Gastroesophageal sphincter (tissue), 4 donors: Measurements from ENCODE around the gene CATSPERE. TPM values are rescaled to one million over a fixed set of nuclear protein-coding genes. Genes with fewer than 3 reads are reported as not detected.
A peak's percentile ranks its signal among the peaks of the same experiment; 100 is the strongest.
"Not testable (repeated sequence)": the region's sequence is repeated elsewhere in the genome, so short reads cannot be mapped to it uniquely, and the experiment has no call there.

Source experiments
- ATAC-seq: fragments of 150-250 bp; one replicate; pipeline ENCODE4 v1.9.1; 2016; ENCODE audit warnings: mild to moderate bottlenecking, moderate library complexity
- H3K27ac ChIP-seq, 4 donors: fragments of 200-600 bp; sonication (generic) in 3 of 4; 1 replicate in 3 of 4; 2 replicates in 1 of 4; pipeline ENCODE4 v1.5.1; 2016 to 2019
- H3K27me3 ChIP-seq: fragments of 200-600 bp; sonication (generic); one replicate; pipeline ENCODE4 v1.5.1; 2019
- H3K36me3 ChIP-seq, 2 donors: fragments of 200-600 bp; sonication (generic); one replicate each; pipeline ENCODE4 v1.5.1; 2019; ENCODE audit warnings: control low read depth in 1 of 2
- H3K4me1 ChIP-seq, 3 donors: fragments of 200-600 bp; sonication (generic); 1 replicate in 2 of 3; 2 replicates in 1 of 3; pipeline ENCODE4 v1.5.1; 2016 to 2019; ENCODE audit warnings: control low read depth in 2 of 3
- H3K4me3 ChIP-seq, 2 donors: fragments of 200-600 bp; sonication (generic); one replicate each; pipeline ENCODE4 v1.5.1; 2019; ENCODE audit warnings: mild to moderate bottlenecking in 1 of 2, moderate library complexity in 1 of 2
- H3K9me3 ChIP-seq, 3 donors: fragments of 200-600 bp; sonication (generic); one replicate each; pipeline ENCODE4 v1.5.1; 2017 to 2019; ENCODE audit warnings: control low read depth in 2 of 3
- EP300 ChIP-seq: sonication (generic); formaldehyde crosslinking; IDR thresholded peaks from one replicate; pipeline ENCODE4 v1.6.1; 2017; ENCODE audit warnings: antibody characterized with exemption, mild to moderate bottlenecking
- POLR2A ChIP-seq, 2 donors: fragments of 450-650 bp; IDR thresholded peaks; one replicate each; pipeline ENCODE4 v1.6.1; 2017; ENCODE audit warnings: antibody characterized with exemption in 2 of 2, mild to moderate bottlenecking in 2 of 2, moderate library complexity in 1 of 2
- POLR2AphosphoS5 ChIP-seq: sonication (generic); formaldehyde crosslinking; IDR thresholded peaks from one replicate; pipeline ENCODE4 v1.6.1; 2017; ENCODE audit warnings: antibody characterized with exemption
- WGBS, 2 donors: methylation state at CpG; one replicate each; pipeline ENCODE4 v1.1.5; 2018; ENCODE audit warnings: low coverage in 1 of 2; 5-methylcytosine and 5-hydroxymethylcytosine counted together
- small RNA-seq, 4 donors: library from RNA; depleted of rRNA; stranded (forward); fragments of <200 nt; gene quantifications; one replicate each; pipeline ENCODE3, GENCODE V24; 2016
- total RNA-seq, 4 donors: library from RNA; depleted of rRNA; stranded (reverse); fragments of >200 nt; gene quantifications; one replicate each; pipeline ENCODE4 v1.1.0, GENCODE V29; 2016
- TF ChIP-seq, protein P1 (sequence below), 4 experiments: fragments of 200-600 bp in 2 of 4; fragments of 450-650 bp in 2 of 4; sonication (generic) in 1 of 4; IDR thresholded peaks; one replicate each; pipeline ENCODE4 v1.5.1; 2017 to 2019; ENCODE audit warnings: antibody characterized with exemption in 4 of 4, mild to moderate bottlenecking in 2 of 4, moderate library complexity in 2 of 4

CATSPERE gene
- total RNA-seq, 4 donors from 2014 or later: 1.2 to 2.7 (median 2.3) TPM

DNA sequence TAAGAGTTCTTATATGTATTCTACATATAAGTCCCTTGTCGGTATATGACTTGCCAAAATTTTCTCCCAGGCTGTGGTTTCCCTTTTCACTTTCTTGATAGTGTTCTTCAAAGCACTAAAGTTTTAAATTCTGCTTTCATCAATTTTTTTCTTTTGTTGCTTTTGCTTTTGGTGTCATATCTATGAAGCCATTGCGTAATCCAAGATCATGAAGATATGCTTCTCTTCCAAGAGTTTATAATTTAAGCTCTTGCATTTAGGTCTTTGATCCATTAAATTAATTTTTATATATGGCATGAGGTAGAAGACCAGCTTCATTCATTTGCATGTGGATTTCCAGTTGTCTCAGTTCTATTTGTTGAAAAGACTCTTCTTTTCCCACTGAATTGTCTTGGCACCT lies 214.1 kb downstream of the CATSPERE start:
- Histone ChIP-seq H3K36me3 (no peaks in the 10 kb centered on the region), H3K9me3 (no peaks in the 10 kb centered on the region), H3K4me1 (peaks cover 4 to 47% (median 17%) of the 10 kb centered on the region in 3 donors), H3K27me3 (no peaks in the 10 kb centered on the region), H3K27ac (no peak overlapping the region), H3K4me3 (no peak overlapping the region)
- ATAC-seq: no peak
- 93 to 100% methylated on average over 2 of the region's 2 CpGs for WGBS, 2 donors
- TF ChIP-seq, protein P1, sequence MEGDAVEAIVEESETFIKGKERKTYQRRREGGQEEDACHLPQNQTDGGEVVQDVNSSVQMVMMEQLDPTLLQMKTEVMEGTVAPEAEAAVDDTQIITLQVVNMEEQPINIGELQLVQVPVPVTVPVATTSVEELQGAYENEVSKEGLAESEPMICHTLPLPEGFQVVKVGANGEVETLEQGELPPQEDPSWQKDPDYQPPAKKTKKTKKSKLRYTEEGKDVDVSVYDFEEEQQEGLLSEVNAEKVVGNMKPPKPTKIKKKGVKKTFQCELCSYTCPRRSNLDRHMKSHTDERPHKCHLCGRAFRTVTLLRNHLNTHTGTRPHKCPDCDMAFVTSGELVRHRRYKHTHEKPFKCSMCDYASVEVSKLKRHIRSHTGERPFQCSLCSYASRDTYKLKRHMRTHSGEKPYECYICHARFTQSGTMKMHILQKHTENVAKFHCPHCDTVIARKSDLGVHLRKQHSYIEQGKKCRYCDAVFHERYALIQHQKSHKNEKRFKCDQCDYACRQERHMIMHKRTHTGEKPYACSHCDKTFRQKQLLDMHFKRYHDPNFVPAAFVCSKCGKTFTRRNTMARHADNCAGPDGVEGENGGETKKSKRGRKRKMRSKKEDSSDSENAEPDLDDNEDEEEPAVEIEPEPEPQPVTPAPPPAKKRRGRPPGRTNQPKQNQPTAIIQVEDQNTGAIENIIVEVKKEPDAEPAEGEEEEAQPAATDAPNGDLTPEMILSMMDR (IDR thresholded peaks at IDR 0.05): no peak

DNA sequence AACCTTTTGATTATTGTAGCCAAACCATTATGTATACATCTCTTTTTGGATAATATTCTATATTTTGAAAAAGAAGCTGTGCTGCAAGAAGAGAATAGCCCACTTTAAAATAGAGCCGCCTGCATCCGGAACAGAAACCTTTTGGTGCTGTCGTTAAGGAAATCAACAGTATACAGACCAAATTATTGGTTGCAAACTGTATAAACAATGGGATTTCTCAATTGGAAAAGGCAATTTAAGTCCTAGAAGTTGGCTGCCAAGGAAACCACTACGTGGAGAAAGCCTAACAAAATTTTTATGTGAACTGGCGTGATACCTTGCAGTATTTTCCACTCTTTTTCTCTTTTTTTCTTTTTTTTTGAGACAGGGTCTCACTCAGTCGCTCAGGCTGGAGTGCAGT lies 217.6 kb downstream of the CATSPERE start:
- no peak for TF ChIP-seq EP300
- TF ChIP-seq POLR2AphosphoS5: no peak
- TF ChIP-seq, protein P1 (IDR thresholded peaks at IDR 0.05): no peak
- TF ChIP-seq POLR2A (IDR thresholded peaks at IDR 0.05): no peak
- H3K27me3 ChIP-seq: no peaks in the 10 kb centered on the region
- no peak for ATAC-seq
- 25 to 29% methylated on average over 4 to 6 of the region's 6 CpGs for WGBS, 2 donors
- no peak overlapping the region for H3K4me3 ChIP-seq
- H3K36me3 ChIP-seq: peaks cover 0 to 4% of the 10 kb centered on the region in 2 donors
- H3K27ac ChIP-seq: peak overlapping the region in 2 of 4 donors; percentile 39 to 46
- peaks cover 0 to 34% (median 9%) of the 10 kb centered on the region in 3 donors for H3K4me1 ChIP-seq
- H3K9me3 ChIP-seq: no peaks in the 10 kb centered on the region

DNA sequence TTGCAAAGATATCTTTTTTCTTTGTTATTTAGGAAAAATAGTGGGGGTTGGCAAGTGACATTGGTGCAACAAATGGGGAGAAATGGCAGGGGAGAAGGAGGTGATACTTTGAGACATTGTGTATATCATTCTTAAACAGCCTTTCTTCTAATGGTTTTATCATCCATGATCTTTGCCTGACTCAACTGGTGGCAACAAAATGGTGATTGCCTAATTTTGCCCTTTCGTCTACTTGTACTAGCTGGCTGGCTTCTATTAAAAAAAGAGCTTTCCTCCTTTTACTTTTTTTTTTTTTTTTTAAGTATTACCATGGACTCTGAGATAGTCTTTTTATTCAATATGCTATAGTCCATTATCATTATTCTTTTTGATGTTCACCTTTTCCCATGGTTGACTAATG lies 219.6 kb downstream of the CATSPERE start:
- no peaks in the 10 kb centered on the region for H3K9me3 ChIP-seq
- peaks cover 0 to 33% (median 9%) of the 10 kb centered on the region in 3 donors for H3K4me1 ChIP-seq
- peaks cover 0 to 4% of the 10 kb centered on the region in 2 donors for H3K36me3 ChIP-seq
- H3K4me3 ChIP-seq: no peak overlapping the region
- TF ChIP-seq POLR2A (IDR thresholded peaks at IDR 0.05) (no peak), POLR2AphosphoS5 (no peak), EP300 (no peak)
- TF ChIP-seq, protein P1 (IDR thresholded peaks at IDR 0.05): no peak
- whole genome bisulfite sequencing, 2 donors: 76 to 91% methylated on average over 1 of the region's 1 CpG
- ATAC-seq: no peak
- H3K27me3 ChIP-seq: no peaks in the 10 kb centered on the region
- no peak overlapping the region for H3K27ac ChIP-seq

DNA sequence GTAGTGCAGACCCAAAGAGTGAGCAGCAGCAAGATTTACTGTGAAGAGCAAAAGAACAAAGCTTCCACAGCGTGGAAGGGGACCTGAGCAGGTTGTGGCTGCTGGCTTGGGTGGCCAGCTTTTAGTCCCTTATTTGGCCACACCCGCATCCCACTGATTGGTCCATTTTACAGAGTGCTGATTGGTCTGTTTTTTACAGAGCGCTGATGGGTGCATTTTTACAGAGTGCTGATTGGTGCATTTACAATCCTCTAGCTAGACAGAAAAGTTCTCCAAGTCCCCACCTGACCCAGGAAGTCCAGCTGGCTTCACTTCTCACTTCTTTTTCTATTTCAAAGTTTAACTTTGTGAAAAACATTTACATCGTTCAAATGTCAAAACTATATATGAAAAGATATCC lies 221.0 kb downstream of the CATSPERE start:
- H3K9me3 ChIP-seq, ATAC-seq, H3K4me3 ChIP-seq, H3K27me3 ChIP-seq, H3K27ac ChIP-seq: not testable (repeated sequence)
- peaks cover 0 to 12% of the 10 kb centered on the region in 2 donors for H3K36me3 ChIP-seq
- WGBS, 2 donors: 88 to 90% methylated on average over 4 of the region's 4 CpGs
- H3K4me1 ChIP-seq: peaks cover 0 to 31% (median 9%) of the 10 kb centered on the region in 3 donors

Small RNA genes lying within 50 kb of the gene (small RNA-seq; reads per million reads assigned to genes)
- gene CYCSP5: 0 reads per million in 4 donors

Other genes with a start within 250 kb of the CATSPERE start
- 10 to 100 TPM; 28.9 to 59.0 (median 47.1) TPM for gene ADSS2, start 9.4 kb upstream of the CATSPERE start, total RNA-seq
- gene DESI2, start 191.9 kb downstream of the CATSPERE start, total RNA-seq: 10 to 100 TPM; 38.5 to 56.3 (median 41.1) TPM